GM12878 (cell line): ENCODE data around the gene CXCL1. TPM values are rescaled to one million over a fixed set of nuclear protein-coding genes. Genes with fewer than 3 reads are reported as not detected.

ENCODE experiments used
- ATAC-seq: fragments of 200-7000 bp; cut with Tn5 transposase; 3 replicates; pipeline ENCODE4 v1.9.1; 2020; ENCODE audit warnings: mild to moderate bottlenecking, moderate library complexity
- BruUV-seq: library from RNA; stranded (reverse); fragments of 400-500 nt; replicated peaks from 2 replicates; lab custom pipeline; 2021; lab: Mats Ljungman, UMichigan
- CTCF ChIA-PET: fragments of 300-600 bp; sonication (Branson Sonifier 250); formaldehyde crosslinking; extraction: SDS; loops from one replicate; lab custom pipeline; 2021; ENCODE audit warnings: inconsistent platforms; lab: Yijun Ruan, JAX
- POLR2A ChIA-PET: fragments of 350-600 bp; formaldehyde crosslinking; extraction: SDS; loops from one replicate; lab custom pipeline; 2021; ENCODE audit warnings: inconsistent platforms; lab: Charles Lee
- RAD21 ChIA-PET: fragments of 300-600 bp; sonication (Branson Sonifier 250); formaldehyde crosslinking; loops from one replicate; lab custom pipeline; 2023; ENCODE audit warnings: antibody characterized with exemption; ENCODE audit not compliant: unreplicated experiment; lab: Charles Lee
- SMC1A ChIA-PET: fragments of 300-600 bp; sonication (Branson Sonifier 250); formaldehyde crosslinking; loops from one replicate; lab custom pipeline; 2023; ENCODE audit not compliant: unreplicated experiment, uncharacterized antibody; lab: Charles Lee
- DNase-seq: peaks from one replicate; pipeline ENCODE4 v3.0.0-alpha.2; 2011; ENCODE audit warnings: low read depth, low spot score
- FAIRE-seq: peaks from 3 replicates; lab custom pipeline; 2011; peaks lifted over from hg19 to GRCh38; lab: Jason Lieb, UNC
- H2AFZ ChIP-seq: 2 replicates; pipeline ENCODE4 v1.6.0; 2011; ENCODE audit warnings: low read depth, low read length, control low read depth; ENCODE audit not compliant: control insufficient read depth
- H3K27ac ChIP-seq: 2 replicates; pipeline ENCODE4 v1.5.1; 2011; ENCODE audit warnings: control low read depth; ENCODE audit not compliant: control insufficient read depth, insufficient read depth
- H3K27me3 ChIP-seq, 2 experiments: replicated peaks in 1 of 2; 2 replicates each; pipeline versions ENCODE4 v1.6.0 to v1.6.1; 2011; ENCODE audit warnings: low read length in 1 of 2; ENCODE audit not compliant: control insufficient read depth in 2 of 2, insufficient read depth in 2 of 2
- H3K36me3 ChIP-seq, 2 experiments: 2 replicates each; pipeline ENCODE4 v1.5.1; 2011; ENCODE audit warnings: low read length in 1 of 2; ENCODE audit not compliant: control insufficient read depth in 2 of 2, insufficient read depth in 2 of 2
- H3K4me1 ChIP-seq: 2 replicates; pipeline ENCODE4 v1.6.1; 2011; ENCODE audit warnings: mild to moderate bottlenecking, low read length, moderate library complexity, mixed read lengths; ENCODE audit not compliant: control insufficient read depth, insufficient read depth
- H3K4me2 ChIP-seq: 2 replicates; pipeline ENCODE4 v1.6.0; 2011; ENCODE audit warnings: control low read depth; ENCODE audit not compliant: control insufficient read depth, insufficient read depth
- H3K4me3 ChIP-seq: fragments of 200-600 bp; sonication (generic); 2 replicates; pipeline ENCODE4 v1.5.1; 2016
- H3K79me2 ChIP-seq: 2 replicates; pipeline ENCODE4 v1.6.0; 2011; ENCODE audit warnings: low read length; ENCODE audit not compliant: control insufficient read depth, insufficient read depth
- H3K9ac ChIP-seq: 2 replicates; pipeline ENCODE4 v1.8.0; 2011; ENCODE audit warnings: low read length, control low read depth, mixed read lengths; ENCODE audit not compliant: control insufficient read depth, insufficient read depth
- H3K9me3 ChIP-seq: replicated peaks from 3 replicates; pipeline ENCODE4 v1.5.1; 2011; ENCODE audit warnings: mild to moderate bottlenecking, low read length; ENCODE audit not compliant: control insufficient read depth, insufficient read depth
- H4K20me1 ChIP-seq: 2 replicates; pipeline ENCODE4 v1.6.0; 2011; ENCODE audit not compliant: control insufficient read depth, insufficient read depth
- BCL11A ChIP-seq: IDR thresholded peaks from 2 replicates; pipeline ENCODE4 v1.6.1; 2011; ENCODE audit warnings: low read depth, low read length
- BRCA1 ChIP-seq: IDR thresholded peaks from 2 replicates; pipeline ENCODE4 v1.6.1; 2011; ENCODE audit warnings: low read depth, low read length, improper control_type of control experiment
- CREM ChIP-seq: IDR thresholded peaks from 2 replicates; pipeline ENCODE4 v1.6.1; 2014; ENCODE audit warnings: antibody characterized with exemption, low read depth
- EP300 ChIP-seq, 2 experiments: fragments of 150-350 bp in 1 of 2; IDR thresholded peaks; 2 replicates each; pipeline ENCODE4 v1.6.1; 2011 to 2012; ENCODE audit warnings: low read depth in 2 of 2, low read length in 2 of 2, borderline replicate concordance in 1 of 2, improper control_type of control experiment in 1 of 2, inconsistent platforms in 1 of 2; ENCODE audit not compliant: control insufficient read depth in 1 of 2
- FOXK2 ChIP-seq: fragments of 450-650 bp; IDR thresholded peaks from 2 replicates; pipeline ENCODE4 v1.6.1; 2017; ENCODE audit warnings: mild to moderate bottlenecking, moderate library complexity
- IRF4 ChIP-seq: IDR thresholded peaks from 2 replicates; pipeline ENCODE4 v1.6.1; 2011; ENCODE audit warnings: low read depth, low read length
- NR2C1 ChIP-seq: fragments of 450-650 bp; IDR thresholded peaks from 2 replicates; pipeline ENCODE4 v1.6.1; 2017; ENCODE audit warnings: antibody characterized with exemption, mild to moderate bottlenecking, moderate library complexity
- RB1 ChIP-seq: fragments of 450-650 bp; formaldehyde crosslinking; IDR thresholded peaks from 2 replicates; pipeline ENCODE4 v1.6.1; 2017; ENCODE audit warnings: mild to moderate bottlenecking, borderline replicate concordance
- RFX5 ChIP-seq: IDR thresholded peaks from 2 replicates; pipeline ENCODE4 v1.6.1; 2011; ENCODE audit warnings: low read depth, low read length, improper control_type of control experiment
- RUNX3 ChIP-seq: IDR thresholded peaks from 2 replicates; pipeline ENCODE4 v1.6.1; 2012; ENCODE audit warnings: low read length, inconsistent platforms
- SUZ12 ChIP-seq: fragments of 200-600 bp; sonication (generic); IDR thresholded peaks from one replicate; pipeline ENCODE4 v1.6.1; 2018; ENCODE audit warnings: antibody characterized with exemption, mild to moderate bottlenecking; ENCODE audit not compliant: unreplicated experiment
- TCF3 ChIP-seq: IDR thresholded peaks from 2 replicates; pipeline ENCODE4 v1.6.1; 2012; ENCODE audit warnings: low read depth, mild to moderate bottlenecking, low read length, borderline replicate concordance; ENCODE audit not compliant: insufficient read depth
- ZNF24 ChIP-seq: fragments of 450-650 bp; IDR thresholded peaks from 2 replicates; pipeline ENCODE4 v1.6.1; 2017; ENCODE audit warnings: antibody characterized with exemption, mild to moderate bottlenecking
- WGBS: methylation state at CpG from one replicate; pipeline ENCODE4 v1.1.6; 2016; ENCODE audit warnings: low lambda C conversion rate; ENCODE audit not compliant: insufficient replicate concordance, insufficient coverage; ENCODE audit errors: missing lambda C conversion rate; 5-methylcytosine and 5-hydroxymethylcytosine counted together
- in situ Hi-C: fragments of 300-500 bp; cut with MboI; formaldehyde crosslinking; loops from 9 replicates; pipeline ENCODE4 v1.14.3; 2018; ENCODE audit warnings: mixed read lengths
- intact Hi-C: fragments of 100-400 bp; cut with micrococcal nuclease; formaldehyde crosslinking; loops from one replicate; pipeline ENCODE4 v1.14.2; 2022; ENCODE audit not compliant: unreplicated experiment
- polyA plus RNA-seq, 11 experiments: library from polyadenylated mRNA; depleted of rRNA in 4 of 11; unstranded in 6 of 11; stranded (reverse) in 5 of 11; fragments of >200 nt; fragmentation: Nextera tagmentation in 4 of 11; fragmentation: Illumina TruSeq in 1 of 11; extraction: Ambion mirVana in 4 of 11; extraction: Trizol in 1 of 11; gene quantifications; 1 replicate in 1 of 11; 2 replicates in 10 of 11; pipeline versions ENCODE4 v1.2.1 to v1.2.3, GENCODE V29; 2011 to 2016; ENCODE audit warnings: inconsistent platforms in 2 of 11, missing spikeins in 2 of 11, low read depth in 1 of 11
- total RNA-seq, 4 experiments: library from RNA; depleted of rRNA in 3 of 4; stranded (reverse); fragments of >200 nt in 3 of 4; fragmentation: Illumina TruSeq in 1 of 4; extraction: Trizol in 1 of 4; gene quantifications; 2 replicates each; pipeline versions ENCODE4 v1.2.1 to v1.2.3, GENCODE V29; 2013 to 2021
- TF ChIP-seq, protein P1 (sequence below): IDR thresholded peaks from 2 replicates; pipeline ENCODE4 v1.6.1; 2012; ENCODE audit warnings: mild to moderate bottlenecking, low read depth, low read length
- TF ChIP-seq, protein P2 (sequence below): fragments of 450-650 bp; IDR thresholded peaks from 2 replicates; pipeline ENCODE4 v1.6.1; 2018; ENCODE audit warnings: borderline replicate concordance, mild to moderate bottlenecking; ENCODE audit not compliant: partially characterized antibody

The CXCL1 gene
- total and polyA plus RNA-seq, 10 of the 15 experiments (the other 5 are each of a cell fraction or from before 2014, with no cell fraction given), result not detected

DNA sequence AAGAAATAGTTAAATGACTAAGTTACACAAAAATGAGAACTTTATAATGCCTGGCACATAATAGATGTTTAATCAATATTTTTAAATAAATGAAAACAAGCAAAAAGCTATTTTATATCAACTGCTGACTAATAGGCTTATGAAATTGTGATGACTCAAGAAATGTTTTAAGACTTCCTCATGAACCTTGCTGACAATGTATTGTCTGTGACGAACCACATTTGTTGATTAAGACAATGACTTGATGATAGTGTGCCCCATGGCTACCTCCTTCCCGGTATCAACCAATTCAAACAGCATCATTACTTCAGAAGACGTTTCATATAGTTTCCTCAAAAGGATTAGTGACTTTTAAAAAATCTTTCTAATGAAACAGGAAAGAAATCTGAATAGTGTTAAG lies 24.8 kb upstream of the CXCL1 start (continued):
- TF ChIP-seq, protein P1, sequence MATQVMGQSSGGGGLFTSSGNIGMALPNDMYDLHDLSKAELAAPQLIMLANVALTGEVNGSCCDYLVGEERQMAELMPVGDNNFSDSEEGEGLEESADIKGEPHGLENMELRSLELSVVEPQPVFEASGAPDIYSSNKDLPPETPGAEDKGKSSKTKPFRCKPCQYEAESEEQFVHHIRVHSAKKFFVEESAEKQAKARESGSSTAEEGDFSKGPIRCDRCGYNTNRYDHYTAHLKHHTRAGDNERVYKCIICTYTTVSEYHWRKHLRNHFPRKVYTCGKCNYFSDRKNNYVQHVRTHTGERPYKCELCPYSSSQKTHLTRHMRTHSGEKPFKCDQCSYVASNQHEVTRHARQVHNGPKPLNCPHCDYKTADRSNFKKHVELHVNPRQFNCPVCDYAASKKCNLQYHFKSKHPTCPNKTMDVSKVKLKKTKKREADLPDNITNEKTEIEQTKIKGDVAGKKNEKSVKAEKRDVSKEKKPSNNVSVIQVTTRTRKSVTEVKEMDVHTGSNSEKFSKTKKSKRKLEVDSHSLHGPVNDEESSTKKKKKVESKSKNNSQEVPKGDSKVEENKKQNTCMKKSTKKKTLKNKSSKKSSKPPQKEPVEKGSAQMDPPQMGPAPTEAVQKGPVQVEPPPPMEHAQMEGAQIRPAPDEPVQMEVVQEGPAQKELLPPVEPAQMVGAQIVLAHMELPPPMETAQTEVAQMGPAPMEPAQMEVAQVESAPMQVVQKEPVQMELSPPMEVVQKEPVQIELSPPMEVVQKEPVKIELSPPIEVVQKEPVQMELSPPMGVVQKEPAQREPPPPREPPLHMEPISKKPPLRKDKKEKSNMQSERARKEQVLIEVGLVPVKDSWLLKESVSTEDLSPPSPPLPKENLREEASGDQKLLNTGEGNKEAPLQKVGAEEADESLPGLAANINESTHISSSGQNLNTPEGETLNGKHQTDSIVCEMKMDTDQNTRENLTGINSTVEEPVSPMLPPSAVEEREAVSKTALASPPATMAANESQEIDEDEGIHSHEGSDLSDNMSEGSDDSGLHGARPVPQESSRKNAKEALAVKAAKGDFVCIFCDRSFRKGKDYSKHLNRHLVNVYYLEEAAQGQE, result no peak
- TF ChIP-seq RB1 (no peak), RFX5 (no peak)

- no peak overlapping the region for H3K27ac ChIP-seq
- H3K36me3 ChIP-seq, result no peaks in the 10 kb centered on the region
- H3K9ac ChIP-seq, result no peak overlapping the region
- intact Hi-C loops (no loop called here), in situ Hi-C loops (no loop called here)
- POLR2A ChIA-PET, result no interaction called here
- H4K20me1 ChIP-seq, result no peaks in the 10 kb centered on the region
- no TSS peak for BruUV-seq
- no peaks in the 10 kb centered on the region for H3K9me3 ChIP-seq
- DNase-seq, result no peak
- no peaks in the 10 kb centered on the region for H3K79me2 ChIP-seq
- CTCF ChIA-PET, result interaction anchor here (0.8 to 2.1 kb wide), 3 partner anchors 14 to 20 kb away, joined by 4 to 6 read pairs (median 4); no protein-coding TSS in a partner anchor
- H2AFZ ChIP-seq, result no peak overlapping the region
- FAIRE-seq, result no peak
- RAD21 ChIA-PET, result no interaction called here
- WGBS, result 0% methylated on average over 2 of the region's 2 CpGs
- no peak overlapping the region for H3K4me2 ChIP-seq
- H3K4me1 ChIP-seq, result no peaks in the 10 kb centered on the region
- no peak for ATAC-seq
- SMC1A ChIA-PET, result no interaction called here
- no peak overlapping the region for H3K4me3 ChIP-seq
- no peaks in the 10 kb centered on the region for H3K27me3 ChIP-seq
- TF ChIP-seq BRCA1 (no peak), BCL11A (no peak), SUZ12 (no peak), IRF4 (no peak), TCF3 (no peak), EP300 (IDR thresholded peaks at IDR 0.05; ENCODE audit: borderline replicate concordance in 1 of 2, control insufficient read depth in 1 of 2, low read depth in 2 of 2, low read length in 2 of 2) (no peak), ZNF24 (no peak), RUNX3 (no peak), NR2C1 (no peak), FOXK2 (no peak), CREM (no peak)
- TF ChIP-seq, protein P2, sequence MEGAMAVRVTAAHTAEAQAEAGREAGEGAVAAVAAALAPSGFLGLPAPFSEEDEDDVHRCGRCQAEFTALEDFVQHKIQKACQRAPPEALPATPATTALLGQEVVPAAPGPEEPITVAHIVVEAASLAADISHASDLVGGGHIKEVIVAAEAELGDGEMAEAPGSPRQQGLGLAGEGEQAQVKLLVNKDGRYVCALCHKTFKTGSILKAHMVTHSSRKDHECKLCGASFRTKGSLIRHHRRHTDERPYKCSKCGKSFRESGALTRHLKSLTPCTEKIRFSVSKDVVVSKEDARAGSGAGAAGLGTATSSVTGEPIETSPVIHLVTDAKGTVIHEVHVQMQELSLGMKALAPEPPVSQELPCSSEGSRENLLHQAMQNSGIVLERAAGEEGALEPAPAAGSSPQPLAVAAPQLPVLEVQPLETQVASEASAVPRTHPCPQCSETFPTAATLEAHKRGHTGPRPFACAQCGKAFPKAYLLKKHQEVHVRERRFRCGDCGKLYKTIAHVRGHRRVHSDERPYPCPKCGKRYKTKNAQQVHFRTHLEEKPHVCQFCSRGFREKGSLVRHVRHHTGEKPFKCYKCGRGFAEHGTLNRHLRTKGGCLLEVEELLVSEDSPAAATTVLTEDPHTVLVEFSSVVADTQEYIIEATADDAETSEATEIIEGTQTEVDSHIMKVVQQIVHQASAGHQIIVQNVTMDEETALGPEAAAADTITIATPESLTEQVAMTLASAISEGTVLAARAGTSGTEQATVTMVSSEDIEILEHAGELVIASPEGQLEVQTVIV, result no peak
- TF ChIP-seq, protein P1, result no peak
Measured at GRCh38 chr4:73844806-73845205, 24.4 kb upstream of the CXCL1 start.
